ENCODE results near the gene GABRG1.

GRCh38 chr4:46081248-46081647 is 42.6 kb downstream of the GABRG1 start:
- TF ChIP-seq CTCF (IDR thresholded peaks at IDR 0.05; ENCODE audit: low read length) (no peak), EZH2 (IDR thresholded peaks at IDR 0.05; ENCODE audit: borderline replicate concordance, low read length) (no peak)
